H54 (cell line): ENCODE results near the gene ALKBH2.
A peak's percentile ranks its signal among the peaks of the same experiment; 100 is the strongest.

Experiments used
- DNase-seq: peaks from one replicate; pipeline ENCODE4 v3.0.0; 2011; ENCODE audit warnings: low spot score, mixed read lengths; ENCODE audit not compliant: insufficient read length
- FAIRE-seq: peaks from 3 replicates; lab custom pipeline; 2011; peaks lifted over from hg19 to GRCh38; lab: Jason Lieb, UNC
- POLR2A ChIP-seq: IDR thresholded peaks from 2 replicates; pipeline ENCODE4 v1.6.1; 2011; ENCODE audit warnings: low read depth, mild to moderate bottlenecking, low read length

The ALKBH2 gene

DNA sequence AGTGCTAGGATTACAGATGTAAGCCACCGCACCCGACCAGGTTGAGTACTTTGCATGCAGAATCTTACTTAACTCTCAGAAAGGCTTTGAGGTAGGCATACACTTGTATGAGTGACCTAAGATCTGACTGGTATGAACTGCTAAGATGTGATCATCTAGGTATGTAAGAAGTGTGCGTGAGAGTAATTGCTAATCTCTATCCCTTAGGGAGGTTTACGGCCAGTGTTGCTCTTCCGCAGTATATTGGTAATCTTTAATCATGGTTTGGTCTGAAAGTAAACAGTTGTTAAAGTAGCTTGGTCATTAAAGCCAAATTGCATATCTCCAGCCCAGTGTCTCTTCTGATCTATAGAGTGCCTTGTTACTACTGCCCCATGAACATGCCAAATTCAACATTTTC is 11.9 kb upstream of the ALKBH2 start:
- no peak for FAIRE-seq
- TF ChIP-seq POLR2A = no peak
- no peak for DNase-seq

DNA sequence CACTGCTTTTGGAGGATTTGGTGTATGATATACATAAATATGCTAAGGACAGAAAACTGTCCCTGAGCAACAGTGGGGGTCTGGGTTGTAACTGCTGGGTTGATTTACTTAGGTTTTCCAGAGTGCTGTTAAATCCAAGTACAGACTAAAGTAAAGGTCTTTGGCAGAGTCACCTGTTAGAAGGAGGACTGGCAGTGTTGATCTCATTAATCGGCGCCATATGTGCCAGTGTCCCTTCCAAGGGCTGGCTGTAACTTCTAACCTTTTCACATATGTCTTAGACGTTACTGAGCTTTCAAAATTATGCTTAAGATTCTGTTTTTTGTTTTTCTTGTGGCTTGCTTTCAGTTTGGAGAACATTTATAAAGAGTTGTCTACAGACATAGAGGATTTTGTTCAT is 9.2 kb upstream of the ALKBH2 start:
- DNase-seq (no peak), FAIRE-seq (no peak)
- no peak for TF ChIP-seq POLR2A

DNA sequence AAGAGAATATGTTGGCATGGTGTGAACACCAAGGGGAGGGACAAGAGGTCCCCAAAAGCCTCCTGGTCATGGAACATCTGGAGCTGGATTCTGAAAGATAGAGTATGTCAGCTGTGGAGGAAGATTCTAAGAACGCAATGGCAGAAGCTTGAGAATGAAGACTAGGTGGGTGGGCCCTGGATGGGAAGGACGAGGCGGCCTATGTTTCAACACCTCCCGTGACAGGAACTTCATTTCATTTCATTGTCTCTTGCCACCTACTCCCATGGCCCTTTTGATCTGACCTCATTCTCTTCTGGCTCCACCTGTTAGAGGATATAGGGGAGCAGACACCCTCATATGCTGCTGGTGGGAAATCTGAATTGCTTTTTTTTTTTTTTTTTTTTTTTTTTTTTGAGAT is 7.5 kb upstream of the ALKBH2 start:
- TF ChIP-seq POLR2A = no peak
- FAIRE-seq (no peak), DNase-seq (no peak)

DNA sequence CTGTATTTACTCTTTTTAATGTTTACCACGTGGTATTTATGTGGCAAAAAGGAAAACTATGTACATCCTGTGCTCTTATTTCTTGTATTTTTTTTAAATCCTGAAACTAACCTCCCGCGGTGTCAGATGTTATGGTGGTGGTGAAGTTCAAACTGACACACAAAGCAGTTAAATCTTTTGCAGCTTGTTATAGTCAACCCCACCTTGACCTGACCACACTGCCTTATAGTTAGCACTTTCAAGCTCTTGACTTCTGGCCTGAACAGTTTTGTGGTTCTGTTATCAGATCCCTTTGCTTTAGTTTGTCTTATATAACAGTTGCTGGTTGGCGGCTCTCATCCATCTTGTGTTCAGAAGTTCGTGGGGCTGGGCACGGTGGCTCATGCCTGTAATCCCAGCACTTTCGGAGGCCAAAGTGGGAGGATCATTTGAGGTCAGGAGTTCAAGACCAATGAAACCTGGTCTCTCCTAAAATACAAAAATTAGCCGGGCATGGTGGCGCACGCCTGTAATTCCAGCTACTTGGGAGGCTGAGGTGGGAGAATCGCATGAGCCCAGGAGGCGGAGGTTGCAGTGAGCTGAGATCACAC is 6.3 kb upstream of the ALKBH2 start:
- FAIRE-seq (no peak), DNase-seq (no peak)

DNA sequence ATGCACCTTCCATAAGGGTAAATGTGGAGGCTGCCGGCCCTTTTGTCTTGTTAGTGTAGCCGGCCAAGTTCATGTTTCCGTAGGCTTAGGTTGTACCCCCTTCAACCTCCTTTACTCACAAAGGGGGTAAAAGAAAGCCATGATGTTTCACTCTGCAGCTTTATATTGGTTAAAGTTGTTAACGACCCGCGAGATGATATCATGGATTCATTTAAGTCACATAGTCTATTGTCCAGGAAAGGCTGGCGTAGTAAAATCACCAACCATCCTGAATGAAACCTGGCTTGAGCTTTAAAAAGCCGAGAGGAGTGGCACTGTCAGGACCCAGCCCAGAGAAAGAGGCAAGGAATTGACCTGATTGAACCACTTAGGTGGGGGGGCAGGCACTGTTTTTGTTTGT is 5.4 kb upstream of the ALKBH2 start:
- no peak for TF ChIP-seq POLR2A
- no peak for DNase-seq
- FAIRE-seq = no peak

More for the DNA sequence above, 6.3 kb upstream of the ALKBH2 start:
- TF ChIP-seq POLR2A = no peak

DNA sequence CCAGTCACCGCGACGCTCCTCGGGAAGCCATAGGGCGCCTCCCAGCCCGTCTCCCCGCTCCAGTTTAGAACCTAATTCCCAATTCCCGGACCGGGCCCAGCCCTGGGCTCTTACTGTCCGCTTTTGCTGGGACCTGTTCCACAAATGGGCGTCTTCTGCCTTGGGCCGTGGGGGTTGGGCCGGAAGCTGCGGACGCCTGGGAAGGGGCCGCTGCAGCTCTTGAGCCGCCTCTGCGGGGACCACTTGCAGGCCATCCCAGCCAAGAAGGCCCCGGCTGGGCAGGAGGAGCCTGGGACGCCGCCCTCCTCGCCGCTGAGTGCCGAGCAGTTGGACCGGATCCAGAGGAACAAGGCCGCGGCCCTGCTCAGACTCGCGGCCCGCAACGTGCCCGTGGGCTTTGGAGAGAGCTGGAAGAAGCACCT is 4.9 kb upstream of the ALKBH2 start:
- FAIRE-seq (no peak), DNase-seq (peak; percentile 27)
- TF ChIP-seq POLR2A = no peak

DNA sequence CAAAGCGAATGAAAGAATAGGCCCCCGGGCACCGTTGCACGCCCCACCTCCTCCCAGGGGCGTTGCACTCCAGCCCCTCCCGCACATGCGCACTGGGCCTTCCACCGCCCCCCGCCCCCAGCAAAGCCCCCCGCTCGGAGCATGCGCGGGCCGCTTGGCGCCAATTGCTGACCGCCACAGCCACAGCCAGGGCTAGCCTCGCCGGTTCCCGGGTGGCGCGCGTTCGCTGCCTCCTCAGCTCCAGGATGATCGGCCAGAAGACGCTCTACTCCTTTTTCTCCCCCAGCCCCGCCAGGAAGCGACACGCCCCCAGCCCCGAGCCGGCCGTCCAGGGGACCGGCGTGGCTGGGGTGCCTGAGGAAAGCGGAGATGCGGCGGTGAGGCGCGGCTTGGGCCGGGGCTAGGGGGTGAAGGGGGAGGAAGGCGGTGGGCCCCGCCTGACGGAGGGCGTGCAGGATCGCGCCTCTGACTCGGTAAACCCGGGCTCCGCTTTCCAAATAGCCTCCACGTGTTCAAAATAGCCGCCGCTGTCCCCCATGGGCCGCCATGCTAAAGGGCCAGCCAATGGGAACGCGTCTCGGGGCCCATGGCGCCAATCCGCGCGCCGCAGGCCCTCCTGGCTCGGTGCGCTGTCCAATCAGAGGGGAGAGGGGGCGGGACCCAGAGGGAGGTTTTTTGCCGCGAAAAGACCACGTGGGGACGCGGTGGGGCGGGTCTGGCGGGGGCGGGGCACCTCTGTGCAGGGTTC is 4.3 kb upstream of the ALKBH2 start, which contains the start of gene UNG:
UNG (plus strand) TSS at position 163 of the 748 bp plus-strand sequence; CDS start at position 246, 83 bp downstream.
- DNase-seq = peak; percentile 94
- FAIRE-seq = no peak
- TF ChIP-seq POLR2A = no peak; the same call in 1 of the 2 replicates

DNA sequence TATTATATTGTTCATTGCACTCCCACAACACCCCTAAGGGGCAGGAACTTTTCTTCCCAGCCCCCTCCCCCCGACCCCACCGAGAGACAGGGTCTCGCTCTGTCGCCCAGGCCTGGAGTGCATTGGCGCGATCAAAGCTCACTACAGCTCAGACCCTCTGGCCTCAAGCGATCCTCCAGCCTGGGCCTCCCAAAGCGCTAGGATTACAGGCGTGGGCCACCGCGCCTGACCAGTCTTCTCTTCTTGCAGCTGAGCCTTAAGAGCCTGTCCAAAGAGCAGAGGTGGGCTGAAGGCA is 3.8 kb upstream of the ALKBH2 start:
- DNase-seq (no peak), FAIRE-seq (no peak)
- no peak for TF ChIP-seq POLR2A

DNA sequence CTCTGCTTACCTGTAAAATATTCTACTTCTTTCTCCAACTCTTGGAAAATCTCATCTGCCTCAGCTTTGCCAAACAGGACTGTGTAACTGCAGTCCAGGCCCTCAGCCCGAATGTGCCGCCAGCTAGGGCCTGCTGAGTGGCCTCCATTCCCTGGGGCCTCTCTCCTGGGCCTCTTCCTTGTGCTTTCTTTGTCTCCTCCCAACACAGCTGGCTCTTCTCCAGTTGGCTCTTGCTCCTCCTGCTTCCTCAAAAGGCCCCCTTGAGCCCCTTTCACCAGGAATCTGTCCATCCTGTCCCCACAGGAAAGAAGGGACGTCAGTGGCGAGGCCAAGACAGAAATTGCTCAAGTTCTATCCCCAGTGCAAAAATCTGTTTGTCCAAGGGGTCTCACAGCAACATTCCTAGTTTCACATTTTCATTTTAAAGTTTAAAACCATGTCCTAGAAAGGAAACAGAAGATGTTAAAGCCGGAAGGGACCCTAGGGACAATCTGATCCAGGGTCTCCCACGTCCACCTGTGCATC is 713 bp downstream of the ALKBH2 start:
- no peak for FAIRE-seq

DNA sequence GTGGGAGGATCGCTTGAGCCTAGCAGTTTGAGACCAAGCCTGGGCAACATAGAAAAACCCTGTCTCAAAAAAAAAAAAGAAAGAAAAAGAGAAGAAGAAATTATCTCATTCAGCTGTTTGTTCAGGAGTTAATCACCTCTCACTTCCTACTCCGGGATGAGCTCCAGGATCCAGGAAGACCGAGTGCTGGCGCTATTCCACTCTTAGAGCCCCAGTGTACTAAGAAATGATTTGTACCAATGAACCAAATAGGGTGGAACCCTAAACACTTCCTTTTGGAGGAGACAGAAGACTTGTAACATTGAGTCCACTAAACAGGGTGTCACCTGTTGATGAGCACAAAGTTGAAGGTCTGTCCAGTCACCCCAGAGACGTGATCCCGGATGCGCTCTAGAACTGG is 3.6 kb downstream of the ALKBH2 start:
- DNase-seq (no peak), FAIRE-seq (no peak)
- no peak for TF ChIP-seq POLR2A

More for the DNA sequence above, 713 bp downstream of the ALKBH2 start:
- no peak for DNase-seq
- TF ChIP-seq POLR2A = no peak

DNA sequence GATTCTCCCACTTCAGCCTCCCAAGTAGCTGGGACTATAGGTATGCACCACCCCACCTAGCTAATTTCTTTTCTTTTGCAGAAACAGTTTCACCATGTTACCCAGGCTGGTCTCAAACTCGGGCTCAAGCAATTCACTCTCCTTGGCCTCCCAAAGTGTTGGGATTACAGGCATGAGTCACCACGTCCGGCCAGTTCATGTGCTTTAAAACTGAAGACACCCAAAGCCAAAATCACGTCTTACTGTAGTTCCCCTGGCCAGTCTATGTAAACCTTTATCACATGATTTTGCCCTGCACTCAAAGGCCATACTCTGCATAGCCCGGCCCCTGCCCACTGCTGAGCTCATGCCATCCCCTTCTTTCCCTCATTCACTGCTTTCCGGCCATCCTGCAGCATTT is 4.5 kb downstream of the ALKBH2 start:
- DNase-seq (no peak), FAIRE-seq (no peak)
- TF ChIP-seq POLR2A = no peak

DNA sequence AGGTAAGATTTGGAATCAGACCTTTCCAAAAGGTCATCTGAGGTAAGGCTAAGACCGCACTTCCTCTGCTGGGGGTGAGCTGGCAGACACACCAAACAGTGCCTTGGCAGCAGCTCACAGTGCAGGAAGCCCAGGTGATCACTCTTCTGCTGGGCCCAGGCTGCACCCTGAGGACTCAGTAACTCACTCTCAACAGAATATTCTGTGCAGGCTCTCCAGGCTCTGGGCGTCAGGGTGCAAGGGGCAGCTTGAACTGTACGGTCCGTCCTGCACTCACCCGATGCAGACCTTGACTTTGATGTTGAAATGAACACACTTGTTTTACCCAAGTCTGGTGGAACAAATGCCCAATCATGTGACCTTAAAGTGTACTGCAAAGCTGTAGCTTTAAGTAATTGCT is 6.0 kb downstream of the ALKBH2 start:
- no peak for TF ChIP-seq POLR2A
- FAIRE-seq (no peak), DNase-seq (no peak)

DNA sequence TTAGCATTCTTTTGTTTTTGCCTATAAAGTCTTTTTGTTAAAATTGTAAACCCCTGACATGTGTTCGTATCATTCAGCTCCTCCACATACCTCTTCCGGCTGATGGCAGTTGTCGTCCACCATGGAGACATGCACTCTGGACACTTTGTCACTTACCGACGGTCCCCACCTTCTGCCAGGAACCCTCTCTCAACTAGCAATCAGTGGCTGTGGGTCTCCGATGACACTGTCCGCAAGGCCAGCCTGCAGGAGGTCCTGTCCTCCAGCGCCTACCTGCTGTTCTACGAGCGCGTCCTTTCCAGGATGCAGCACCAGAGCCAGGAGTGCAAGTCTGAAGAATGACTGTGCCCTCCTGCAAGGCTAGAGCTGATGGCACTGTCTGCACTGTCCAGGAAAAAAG is 7.7 kb downstream of the ALKBH2 start:
- no peak for DNase-seq
- FAIRE-seq = no peak
- no peak for TF ChIP-seq POLR2A

DNA sequence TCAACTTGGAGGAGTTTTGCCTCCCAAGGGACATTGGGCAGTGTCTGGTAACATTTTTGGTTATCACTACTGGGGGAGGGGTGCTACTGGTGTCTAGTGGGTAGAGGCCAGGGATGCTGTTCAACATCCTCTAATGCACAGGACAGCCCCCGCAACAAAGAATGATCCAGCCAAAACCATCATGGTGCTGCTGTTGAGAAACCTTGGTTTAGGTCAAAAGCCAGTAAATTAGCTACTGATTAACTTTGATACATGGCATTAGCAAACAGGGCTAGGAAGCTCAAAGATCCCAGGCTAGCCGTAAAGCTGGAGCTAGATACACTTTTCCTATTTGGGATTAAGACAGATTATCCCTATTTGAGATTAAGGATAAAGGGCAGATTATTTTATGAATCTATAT is 8.8 kb downstream of the ALKBH2 start:
- FAIRE-seq = no peak
- DNase-seq = no peak
- TF ChIP-seq POLR2A = no peak

DNA sequence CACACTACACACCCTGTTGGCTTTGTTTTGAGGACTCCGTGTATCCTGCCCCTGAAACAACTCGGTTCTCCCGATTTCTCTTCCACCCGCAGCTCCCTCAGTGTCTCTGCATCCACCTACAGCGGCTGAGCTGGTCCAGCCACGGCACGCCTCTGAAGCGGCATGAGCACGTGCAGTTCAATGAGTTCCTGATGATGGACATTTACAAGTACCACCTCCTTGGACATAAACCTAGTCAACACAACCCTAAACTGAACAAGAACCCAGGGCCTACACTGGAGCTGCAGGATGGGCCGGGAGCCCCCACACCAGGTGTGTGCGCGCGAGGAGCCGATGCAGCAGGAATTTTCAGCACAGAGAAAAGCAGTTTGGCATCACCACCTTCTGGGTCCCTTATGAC is 10.5 kb downstream of the ALKBH2 start:
- FAIRE-seq (no peak), DNase-seq (no peak)
- TF ChIP-seq POLR2A = no peak
